ENCODE data around the gene GSAP.
A peak's percentile ranks its signal among the peaks of the same experiment; 100 is the strongest.
"Not testable (repeated sequence)": the region's sequence is repeated elsewhere in the genome, so short reads cannot be mapped to it uniquely, and the experiment has no call there.

Gene GSAP

DNA sequence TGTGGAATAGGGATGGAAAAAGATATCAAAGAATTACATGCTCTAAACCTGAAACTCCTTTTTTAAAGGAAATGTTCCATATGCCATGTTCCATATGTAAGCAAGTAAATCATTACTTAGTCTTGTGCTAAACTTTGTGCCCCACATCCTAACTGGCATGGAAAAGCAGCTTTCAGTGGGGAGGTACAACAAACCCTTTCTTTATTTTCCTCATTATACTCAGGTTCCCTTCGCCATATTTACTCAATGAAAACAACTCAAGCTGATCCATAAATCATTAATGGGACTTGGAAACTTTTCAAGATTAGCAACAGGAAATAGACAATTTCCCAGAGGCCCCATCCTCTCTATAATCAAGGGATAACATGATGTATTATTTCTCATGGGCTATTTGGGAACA lies 56.0 kb downstream of the GSAP start:
- DNase-seq (ENCODE audit: low spot score), result no peak
- no peak for FAIRE-seq

DNA sequence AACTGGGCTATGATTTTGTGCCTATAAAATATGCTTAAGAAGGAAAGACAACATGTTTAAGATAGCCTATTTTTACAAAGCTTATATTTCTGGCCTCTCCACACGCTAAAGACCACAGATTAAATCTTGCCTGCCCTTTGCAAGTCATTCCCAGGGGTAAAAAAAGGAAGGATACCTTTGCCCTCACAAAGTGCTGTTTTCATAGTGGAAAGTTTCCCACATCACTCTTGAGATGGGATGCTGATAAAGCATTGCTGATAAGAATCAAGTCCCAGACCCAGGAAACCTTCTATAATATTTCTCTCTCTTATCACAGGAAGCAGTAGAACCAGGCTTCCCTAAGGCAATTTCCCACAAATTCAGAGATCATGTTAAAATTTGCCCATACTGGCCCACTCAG lies 56.5 kb downstream of the GSAP start:
- FAIRE-seq (no peak), DNase-seq (ENCODE audit: low spot score) (no peak)

DNA sequence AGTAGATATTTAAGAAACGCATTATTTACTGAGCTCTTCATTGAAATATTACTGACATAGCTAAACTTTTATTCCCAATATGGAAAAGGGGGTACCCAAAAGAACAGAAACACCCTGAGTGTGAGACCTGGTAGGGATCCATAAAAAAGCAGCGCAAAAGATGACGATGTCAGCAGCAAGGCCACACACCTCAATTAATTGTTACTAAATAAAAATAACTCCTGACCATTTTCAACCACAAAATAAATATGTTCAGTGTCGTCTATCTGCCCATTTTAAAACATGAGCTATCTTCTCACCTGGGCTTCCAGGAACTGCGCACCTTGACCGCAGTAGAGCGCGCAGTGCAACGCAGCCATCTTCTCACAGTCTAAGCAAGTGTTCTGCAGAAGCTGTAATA lies 61.2 kb downstream of the GSAP start:
- FAIRE-seq (no peak), DNase-seq (ENCODE audit: low spot score) (no peak)

DNA sequence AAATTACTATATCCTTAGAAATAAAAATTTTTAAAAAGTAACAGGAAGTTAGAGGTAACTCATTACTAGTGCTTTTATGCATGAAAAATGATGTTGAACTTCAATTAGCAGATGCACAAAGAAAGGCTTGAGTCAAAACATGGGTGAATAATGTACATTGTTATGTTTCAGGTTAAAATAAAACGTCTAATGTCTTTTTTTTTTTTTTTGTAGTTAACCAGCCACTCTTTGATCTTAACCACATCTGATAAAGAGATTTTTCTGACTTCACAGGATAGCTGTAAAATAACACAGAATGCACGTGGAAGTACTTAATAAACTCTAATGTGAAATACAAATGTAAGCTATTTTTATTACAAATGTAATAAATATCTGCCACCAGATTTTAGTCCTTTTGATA lies 61.7 kb downstream of the GSAP start:
- no peak for DNase-seq (ENCODE audit: low spot score)
- FAIRE-seq, result no peak

DNA sequence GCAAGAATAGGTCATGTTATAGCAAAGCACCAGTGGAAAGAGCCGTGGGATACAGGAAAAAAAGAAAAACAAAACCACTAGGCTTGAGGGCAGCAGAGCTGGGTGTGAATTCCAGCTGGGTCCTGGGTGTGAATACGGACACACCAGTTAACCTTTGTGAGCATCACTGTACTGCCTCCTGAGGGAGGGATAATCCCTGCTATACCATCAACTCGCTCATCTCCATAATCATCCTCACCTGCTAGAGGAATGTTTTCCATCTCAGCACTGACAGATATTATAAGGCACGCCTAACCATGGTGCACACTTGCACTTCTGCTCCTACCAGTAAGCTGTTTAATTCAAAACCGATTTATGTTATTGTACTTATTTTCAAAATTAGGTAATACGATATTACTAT lies 62.2 kb downstream of the GSAP start:
- FAIRE-seq, result no peak
- DNase-seq (ENCODE audit: low spot score), result no peak

DNA sequence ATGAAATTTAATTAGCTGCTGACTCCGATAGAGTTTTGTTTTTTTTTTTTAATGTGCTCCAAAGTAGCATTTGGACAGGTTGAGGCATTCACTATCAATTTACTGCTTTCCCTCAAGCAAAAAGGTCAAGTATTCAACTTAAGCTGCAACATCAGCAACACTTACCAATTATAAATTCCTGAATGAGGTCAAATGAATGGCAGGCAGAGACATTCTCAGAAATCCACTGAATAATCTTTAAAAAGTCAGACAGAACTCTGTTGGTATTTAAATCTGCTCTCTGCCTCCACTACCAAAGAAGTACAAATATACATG lies 62.8 kb downstream of the GSAP start:
- DNase-seq (ENCODE audit: low spot score), result no peak
- no peak for FAIRE-seq

DNA sequence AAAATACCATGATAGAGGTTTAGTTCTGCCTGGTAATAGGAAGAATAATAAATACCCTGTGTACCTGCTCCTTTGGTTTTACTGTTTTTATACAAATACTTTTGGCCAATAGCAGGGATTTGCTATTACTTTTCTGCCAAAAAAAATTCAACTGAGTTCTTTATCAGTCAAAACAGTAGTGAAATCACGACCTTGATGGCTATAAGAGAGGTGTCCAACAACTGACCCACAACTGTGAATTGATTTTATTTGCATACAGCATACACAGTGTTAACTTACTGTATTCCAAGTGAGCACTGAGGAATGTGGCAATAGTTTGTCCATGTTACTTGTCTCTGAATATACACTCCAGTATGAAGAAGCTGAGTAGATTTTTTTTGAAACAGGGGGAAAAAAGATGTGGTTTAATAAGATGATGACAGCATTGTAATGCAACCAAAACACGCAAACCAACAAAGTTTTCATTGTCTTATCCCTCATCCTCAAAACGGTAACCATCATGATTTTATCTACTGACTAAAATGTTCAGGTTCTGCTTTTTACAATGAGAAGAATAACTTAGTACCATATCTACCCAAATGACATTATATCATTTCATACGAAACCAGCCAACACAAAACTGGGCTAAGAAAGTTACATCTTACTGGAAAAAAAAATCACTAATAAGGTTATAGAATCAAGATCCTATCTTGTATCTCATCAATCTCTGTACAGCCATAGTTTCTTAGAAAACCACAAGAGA lies 63.3 kb downstream of the GSAP start:
- FAIRE-seq, result no peak
- no peak for DNase-seq (ENCODE audit: low spot score)

DNA sequence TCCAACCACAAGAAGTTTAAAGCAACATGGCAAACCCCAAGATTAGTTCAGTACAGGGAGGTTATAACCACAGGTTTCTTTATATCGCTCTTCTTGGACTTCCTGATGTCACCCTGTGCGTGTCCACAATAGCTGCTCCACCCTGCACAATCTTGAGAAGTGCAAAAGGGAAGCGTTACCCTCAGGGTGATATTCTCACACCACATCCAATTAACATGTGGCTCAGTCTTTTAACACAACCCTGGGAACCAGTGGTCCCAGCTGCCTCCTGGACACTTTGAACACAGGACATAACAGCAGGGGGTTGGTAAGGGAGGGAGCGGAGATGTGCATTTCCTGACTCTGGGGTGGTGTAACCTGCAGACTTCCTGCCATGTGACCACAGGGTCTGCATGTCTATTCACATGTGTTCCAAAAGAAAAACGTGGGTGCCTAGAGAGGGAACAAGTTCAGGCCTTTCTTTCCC lies 64.6 kb downstream of the GSAP start:
- FAIRE-seq (no peak), DNase-seq (ENCODE audit: low spot score) (no peak)

DNA sequence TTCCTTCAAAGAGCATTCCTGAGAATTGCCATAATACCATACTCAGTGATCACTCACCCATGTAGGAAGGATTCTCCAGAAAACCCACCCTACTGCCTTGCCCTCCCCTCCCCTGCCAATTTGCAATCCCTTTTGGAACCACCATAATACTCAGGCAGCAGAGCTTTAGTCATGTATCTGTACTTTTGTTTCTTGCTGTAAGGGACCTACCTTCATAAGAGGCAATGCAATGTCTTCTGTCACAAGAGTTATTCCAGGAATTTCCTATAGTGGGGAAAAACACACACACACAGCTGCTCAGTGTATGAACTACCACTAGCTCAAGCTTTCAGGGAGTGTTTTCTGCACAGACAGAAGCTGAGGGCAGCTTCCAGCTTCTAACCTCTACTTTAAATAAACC lies 67.0 kb downstream of the GSAP start:
- FAIRE-seq (no peak), DNase-seq (ENCODE audit: low spot score) (no peak)

DNA sequence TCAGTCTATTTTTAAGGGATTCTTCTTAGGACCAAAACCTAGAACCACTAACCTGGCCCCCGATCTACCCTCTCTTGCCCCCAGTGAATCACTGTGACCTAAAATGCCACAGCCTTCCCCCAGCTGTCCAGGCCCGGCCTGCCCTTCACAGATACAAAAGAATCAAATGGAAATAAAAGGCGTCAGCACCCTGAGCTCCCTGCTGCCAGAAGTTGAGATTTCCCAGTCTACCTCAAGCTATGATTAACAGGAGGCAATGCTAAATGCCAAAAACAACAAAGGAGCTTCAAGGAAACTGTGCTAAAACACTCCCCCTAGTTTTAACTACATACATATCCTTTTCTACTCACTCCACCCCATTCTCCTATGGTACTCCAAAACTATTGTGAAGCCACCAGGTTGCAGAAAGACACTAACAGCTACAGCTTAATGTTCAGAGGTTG lies 67.8 kb downstream of the GSAP start:
- no peak for DNase-seq (ENCODE audit: low spot score)
- no peak for FAIRE-seq

DNA sequence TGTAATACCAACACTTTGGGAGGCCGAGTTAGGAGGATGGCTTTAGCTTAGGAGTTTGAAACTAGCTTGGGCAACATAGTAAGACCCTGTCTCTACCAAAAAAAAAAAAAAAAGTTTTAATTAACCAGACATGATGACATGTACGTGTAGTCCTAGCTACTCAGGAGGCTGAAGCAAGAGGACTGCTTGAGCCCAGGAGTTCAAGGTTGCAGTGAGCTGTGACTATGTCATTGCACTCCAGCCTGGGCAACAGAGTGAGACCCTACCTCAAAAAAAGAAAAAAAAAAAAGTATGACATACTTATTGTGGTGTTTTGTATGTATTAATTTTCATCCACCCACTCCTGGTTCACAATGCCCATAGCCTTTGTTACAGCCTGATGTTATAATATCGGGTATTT lies 69.7 kb downstream of the GSAP start:
- FAIRE-seq (no peak), DNase-seq (ENCODE audit: low spot score) (no peak)

DNA sequence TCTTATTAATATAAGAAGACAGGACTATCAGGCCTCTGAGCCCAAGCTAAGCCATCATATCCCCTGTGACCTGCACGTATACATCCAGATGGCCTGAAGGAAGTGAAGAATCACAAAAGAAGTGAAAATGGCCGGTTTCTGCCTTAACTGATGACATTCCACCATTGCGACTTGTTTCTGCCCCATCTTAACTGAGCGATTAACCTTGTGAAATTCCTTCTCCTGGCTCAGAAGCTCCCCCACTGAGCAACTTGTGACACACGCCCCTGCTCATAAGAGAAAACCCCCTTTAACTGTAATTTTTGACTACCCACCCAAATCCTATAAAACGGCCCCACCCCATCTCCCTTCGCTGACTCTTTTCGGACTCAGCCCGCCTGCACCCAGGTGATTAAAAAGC lies 70.7 kb downstream of the GSAP start:
- DNase-seq (ENCODE audit: low spot score); FAIRE-seq: not testable (repeated sequence)

DNA sequence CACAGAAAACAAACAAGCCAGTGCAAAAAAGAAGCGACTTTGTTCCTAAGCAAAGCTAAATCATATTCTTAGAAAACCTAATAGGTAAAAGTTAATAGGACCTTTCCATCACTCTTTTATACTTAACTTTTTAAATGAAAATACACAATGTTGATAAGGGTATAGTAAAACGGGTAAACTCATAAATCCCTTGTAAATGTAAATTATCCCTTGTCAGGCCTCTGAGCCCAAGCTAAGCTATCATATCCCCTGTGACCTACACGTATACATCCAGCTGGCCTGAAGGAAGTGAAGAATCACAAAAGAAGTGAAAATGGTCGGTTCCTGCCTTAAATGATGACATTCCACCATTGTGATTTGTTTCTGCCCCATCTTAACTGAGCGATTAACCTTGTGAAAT lies 76.4 kb downstream of the GSAP start:
- no peak for FAIRE-seq
- no peak for DNase-seq (ENCODE audit: low spot score)

DNA sequence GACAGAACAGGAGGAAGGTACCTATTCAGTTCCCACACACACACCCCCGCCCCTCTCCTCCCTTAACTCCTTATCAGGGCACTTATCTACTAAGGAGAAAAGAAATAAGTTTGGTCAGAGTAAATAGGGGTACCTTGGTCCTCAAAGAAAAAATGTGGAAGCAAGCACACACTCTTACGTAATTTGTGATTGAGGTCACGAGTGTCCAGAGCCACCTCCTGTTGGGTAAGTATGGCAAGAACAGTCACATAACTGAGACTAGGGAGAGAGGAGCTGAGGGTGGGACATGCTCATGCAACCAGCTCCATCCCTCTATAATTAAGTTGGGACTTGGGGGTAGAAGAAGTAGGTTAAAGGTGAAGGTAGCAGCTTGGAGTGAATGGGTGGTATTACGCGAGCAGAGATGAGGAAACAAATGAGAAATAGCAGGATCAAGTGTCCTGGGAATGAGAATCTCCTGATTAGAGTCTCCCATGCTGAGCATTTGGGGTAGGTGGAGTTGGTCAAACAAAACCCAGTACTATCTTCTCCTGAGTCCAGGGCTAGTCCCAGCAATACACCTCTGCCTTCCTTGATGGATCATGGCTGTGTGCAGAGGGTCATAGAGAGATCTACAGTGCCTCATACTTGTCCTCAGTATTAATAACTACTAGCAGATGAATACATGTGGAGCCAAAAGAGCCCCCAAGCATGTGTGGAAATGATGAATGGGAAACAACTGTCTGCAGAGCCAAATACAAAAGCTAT lies 77.1 kb downstream of the GSAP start:
- DNase-seq (ENCODE audit: low spot score) (no peak), FAIRE-seq (no peak)

DNA sequence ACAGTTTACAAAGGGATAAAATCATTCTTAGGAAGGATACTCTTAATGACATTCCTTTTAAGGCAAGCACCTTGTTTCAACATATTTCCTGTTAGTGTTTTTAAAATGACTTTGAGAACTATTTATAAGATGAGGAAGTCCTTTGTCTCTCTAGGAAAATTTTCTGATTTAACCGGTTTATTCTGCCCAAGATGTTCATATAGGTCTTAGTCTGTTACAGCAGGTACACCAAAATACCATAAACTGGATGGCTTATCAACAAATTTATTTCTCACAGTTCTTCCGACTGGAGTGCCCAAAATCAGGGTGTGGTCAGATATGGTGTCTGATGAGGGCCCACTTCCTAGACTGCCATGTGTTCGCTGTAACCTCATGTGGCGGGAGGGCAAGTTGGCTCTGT lies 77.9 kb downstream of the GSAP start:
- no peak for FAIRE-seq
- no peak for DNase-seq (ENCODE audit: low spot score)

DNA sequence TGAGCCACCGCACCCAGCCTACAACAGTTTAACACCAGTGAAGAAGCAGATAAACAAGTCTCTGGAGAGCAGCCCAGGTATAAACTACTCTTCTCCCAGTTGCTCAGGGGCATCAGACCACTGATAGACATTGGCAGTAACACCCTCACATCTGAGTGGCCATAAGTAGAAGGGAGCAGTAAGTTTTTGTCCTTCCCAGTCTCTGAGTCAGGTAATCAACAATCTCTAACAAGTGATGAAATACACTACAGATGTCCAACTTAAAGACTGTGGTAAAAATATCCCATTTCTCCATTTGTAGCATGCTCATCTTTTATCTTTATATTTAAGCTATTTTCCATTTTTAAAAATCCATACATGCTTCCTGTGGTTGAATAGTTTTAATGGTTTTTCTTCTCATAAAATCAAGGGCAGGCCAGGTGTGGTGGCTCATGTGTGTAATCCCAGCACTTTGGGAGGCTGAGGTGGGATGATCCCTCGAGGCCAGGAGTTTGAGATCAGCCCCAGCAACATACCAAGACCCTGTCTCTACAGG lies 78.6 kb downstream of the GSAP start:
- no peak for FAIRE-seq
- no peak for DNase-seq (ENCODE audit: low spot score)

DNA sequence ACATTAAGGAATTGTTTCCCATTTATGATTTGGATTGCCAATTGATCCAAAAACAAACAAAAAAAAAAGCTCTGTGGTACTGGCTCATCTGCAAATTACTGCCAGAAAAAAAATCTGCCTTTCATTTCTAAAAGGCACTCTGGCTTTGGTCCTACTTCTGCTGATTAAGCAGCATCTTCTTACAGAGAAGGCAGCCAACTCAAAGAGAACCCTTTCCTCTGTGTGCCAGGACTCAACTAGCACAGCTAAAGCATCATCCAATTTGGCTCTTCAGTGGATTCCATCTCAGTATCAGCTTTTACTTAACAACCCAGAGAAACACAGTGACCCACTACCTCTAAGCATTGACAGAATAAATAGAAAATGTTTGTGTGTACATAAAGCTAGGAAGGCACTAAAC lies 80.6 kb downstream of the GSAP start:
- DNase-seq (ENCODE audit: low spot score) (no peak), FAIRE-seq (no peak)

DNA sequence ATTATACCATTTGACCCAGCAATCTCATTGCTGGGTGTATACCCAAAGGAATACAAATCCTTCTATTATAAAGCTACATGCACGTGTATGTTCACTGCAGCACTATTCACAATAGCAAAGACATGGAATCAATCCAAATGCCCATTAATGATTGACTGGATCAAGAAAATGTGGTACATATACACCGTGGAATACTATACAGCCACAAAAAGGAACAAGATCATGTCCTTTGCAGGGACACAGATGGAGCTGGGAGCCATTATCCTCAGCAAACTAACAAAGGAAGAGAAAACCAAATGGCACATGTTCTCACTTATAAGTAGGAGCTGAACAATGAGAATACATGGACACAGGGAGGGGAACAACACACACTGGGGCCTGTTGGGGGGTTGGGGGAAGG lies 82.1 kb downstream of the GSAP start:
- DNase-seq (ENCODE audit: low spot score); FAIRE-seq: not testable (repeated sequence)

DNA sequence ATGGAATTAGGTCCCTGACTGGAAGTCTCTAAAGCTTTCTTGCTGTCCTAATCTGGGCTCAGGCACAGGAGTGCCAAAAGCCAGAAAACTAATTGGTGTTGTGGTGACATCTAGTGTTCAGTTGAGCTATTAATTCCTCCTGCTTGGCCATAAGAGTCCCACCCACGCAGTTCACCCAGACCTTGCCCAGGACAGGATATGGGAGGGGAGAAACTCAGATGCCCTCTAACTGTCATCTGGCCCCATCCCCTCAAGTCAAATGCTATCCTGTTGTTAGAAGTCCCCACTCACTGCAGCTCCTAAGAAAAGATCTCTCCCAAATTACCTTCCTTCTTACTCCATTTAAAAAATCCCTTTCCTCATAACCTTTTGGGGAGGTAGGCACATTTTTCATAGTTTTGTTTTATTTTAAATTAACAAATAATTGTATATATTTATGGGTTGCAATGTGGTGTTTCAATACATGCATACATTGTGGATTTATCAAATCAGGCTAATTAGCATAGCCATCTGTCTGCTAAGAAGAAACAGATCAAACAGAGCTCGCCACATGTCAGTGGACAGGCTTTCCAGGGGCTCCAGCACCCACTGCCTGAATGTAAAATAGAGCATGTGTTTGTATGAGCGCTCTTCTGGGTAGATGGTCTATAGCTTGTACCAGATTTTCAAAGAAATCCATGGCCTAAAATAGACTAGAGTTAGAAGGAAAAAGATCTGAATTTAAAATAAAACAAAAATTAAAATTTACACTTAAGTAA lies 84.0 kb downstream of the GSAP start:
- FAIRE-seq (peak; percentile 80), DNase-seq (ENCODE audit: low spot score) (peak; percentile 87)

DNA sequence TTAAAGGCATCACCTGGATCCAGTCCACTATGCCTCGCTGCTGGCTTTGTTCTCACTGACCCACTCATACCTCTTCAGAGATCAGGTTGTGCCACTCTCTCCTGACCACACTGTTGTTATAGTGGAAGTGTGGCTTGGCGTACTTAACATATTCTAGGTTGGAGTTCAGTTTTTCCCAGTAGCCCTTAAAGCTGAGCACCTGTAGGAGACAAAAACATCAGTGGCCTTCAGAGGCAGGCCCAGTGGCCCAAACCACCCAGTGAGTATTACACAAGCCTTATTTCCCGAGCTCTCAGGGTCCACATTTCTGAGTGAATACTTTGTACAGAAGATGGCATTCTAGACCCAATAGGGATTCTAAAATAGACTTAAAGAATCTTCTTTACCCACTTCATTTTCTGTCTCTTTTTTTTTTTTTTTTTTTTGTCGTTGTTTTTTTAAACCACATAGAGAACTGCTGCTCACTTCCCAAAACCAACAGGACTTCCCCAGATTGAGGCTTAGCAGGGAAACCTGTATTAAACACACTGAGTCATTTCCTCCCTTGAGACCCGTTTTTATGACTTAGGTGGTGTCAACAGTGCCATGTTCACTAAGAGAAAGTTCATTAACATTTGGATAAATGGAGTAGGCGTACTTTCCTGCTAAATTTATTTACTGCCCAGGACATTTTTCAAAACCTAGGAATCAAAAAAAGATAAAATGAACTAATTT lies 85.8 kb downstream of the GSAP start:
- FAIRE-seq (no peak), DNase-seq (ENCODE audit: low spot score) (no peak)

DNA sequence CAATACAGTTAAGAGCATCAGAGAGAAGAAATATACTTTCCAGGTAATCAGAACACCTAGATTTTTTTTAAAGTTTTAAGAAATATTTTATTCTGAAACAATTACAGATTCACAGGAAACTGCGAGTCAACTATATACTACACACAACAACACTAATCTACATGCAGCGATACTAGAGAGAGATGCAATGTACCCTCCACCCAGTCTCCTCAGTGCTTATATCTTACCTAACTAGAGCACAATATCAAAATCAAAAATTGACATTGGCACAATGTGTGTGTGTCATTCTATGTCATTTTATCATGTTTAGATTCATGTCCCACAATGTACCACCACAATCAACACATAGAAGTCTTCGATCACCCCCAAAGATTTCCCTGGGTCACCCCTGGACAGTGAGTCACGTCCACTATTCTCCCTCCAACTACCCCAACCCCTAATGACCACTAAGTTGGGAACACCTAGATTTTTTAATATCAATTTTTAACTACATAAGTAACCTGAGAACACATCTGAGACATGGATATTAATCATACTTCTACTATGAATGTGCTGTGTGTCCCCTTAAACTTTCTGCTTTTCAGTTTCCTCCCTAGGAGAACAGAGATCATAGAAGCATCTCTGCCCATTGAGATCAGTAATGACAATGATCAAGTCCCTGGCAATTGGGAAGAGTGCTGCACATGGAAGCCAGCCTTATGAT lies 86.5 kb downstream of the GSAP start:
- DNase-seq (ENCODE audit: low spot score) (no peak), FAIRE-seq (no peak)
